ENCODE measurements around the gene KCNG3. TPM values are rescaled to one million over a fixed set of nuclear protein-coding genes. Genes with fewer than 3 reads are reported as not detected.

The KCNG3 gene
- total and polyA plus RNA-seq, 2 of the 13 experiments (the other 11 are each of a cell fraction or from before 2014, with no cell fraction given) = 2.8 to 4.8 TPM

- TF ChIP-seq MYPOP (CRISPR knock-in tag; IDR thresholded peaks at IDR 0.05) = no peak
- TF ChIP-seq IKZF4 (CRISPR knock-in tag; IDR thresholded peaks at IDR 0.05; ENCODE audit: borderline replicate concordance, low read depth, not compliant biosample characterization) = peak; percentile 23
- TF ChIP-seq STAG1 (CRISPR knock-in tag; IDR thresholded peaks at IDR 0.05) = no peak
- TF ChIP-seq ZFP62 (CRISPR knock-in tag; IDR thresholded peaks at IDR 0.05) = no peak
- TF ChIP-seq ZNF382 (CRISPR knock-in tag; IDR thresholded peaks at IDR 0.05; ENCODE audit: borderline replicate concordance) = no peak
- TF ChIP-seq ZNF160 (CRISPR knock-in tag; IDR thresholded peaks at IDR 0.05) = no peak
- no peak for TF ChIP-seq NPAS2 (CRISPR knock-in tag; IDR thresholded peaks at IDR 0.05; ENCODE audit: borderline replicate concordance)
- no peak for TF ChIP-seq FOSL1 (CRISPR knock-in tag; IDR thresholded peaks at IDR 0.05; ENCODE audit: borderline replicate concordance)
- TF ChIP-seq KMT2B (CRISPR knock-in tag; IDR thresholded peaks at IDR 0.05) = 0 out of 2 replicates have a peak, but pooled peaks have one; percentile 40
- TF ChIP-seq ZNF530 (CRISPR knock-in tag; IDR thresholded peaks at IDR 0.05; ENCODE audit: low read depth) = no peak
- no peak for TF ChIP-seq CC2D1A (CRISPR knock-in tag; IDR thresholded peaks at IDR 0.05)
- no peak for TF ChIP-seq ZNF841 (CRISPR knock-in tag; IDR thresholded peaks at IDR 0.05; ENCODE audit: borderline replicate concordance)
- 0 out of 2 replicates have a peak, but pooled peaks have one; percentile 33 for TF ChIP-seq LBX2 (CRISPR knock-in tag; IDR thresholded peaks at IDR 0.05; ENCODE audit: borderline replicate concordance)
- no peak for TF ChIP-seq CCAR2 (optimal IDR thresholded peaks at IDR 0.05; ENCODE audit: low read depth, low read length)
- TF ChIP-seq BORCS8-MEF2B (CRISPR knock-in tag; IDR thresholded peaks at IDR 0.05) = no peak; the same call in 1 of the 2 replicates
- no peak for TF ChIP-seq SATB2 (CRISPR knock-in tag; IDR thresholded peaks at IDR 0.05)
- no peak for TF ChIP-seq SRY (CRISPR knock-in tag; IDR thresholded peaks at IDR 0.05)
- no peak for TF ChIP-seq ZNF614 (CRISPR knock-in tag; IDR thresholded peaks at IDR 0.05; ENCODE audit: borderline replicate concordance)
- no peak for TF ChIP-seq KDM5A (IDR thresholded peaks at IDR 0.05; ENCODE audit: borderline replicate concordance, low read length)
- no peak for TF ChIP-seq FIP1L1 (IDR thresholded peaks at IDR 0.05; ENCODE audit: borderline replicate concordance, insufficient read depth, low read depth, low read length)
- TF ChIP-seq ZNF780A (CRISPR knock-in tag; IDR thresholded peaks at IDR 0.05) = no peak
- TF ChIP-seq NFAT5 (CRISPR knock-in tag; IDR thresholded peaks at IDR 0.05) = peak; percentile 40; the same call in 1 of the 2 replicates
These were observed 903 bp downstream of the KCNG3 start (continued) for GRCh38 chr2:42492691-42493467.
